Motor neuron (in vitro differentiated cells): ENCODE measurements around the gene PLCG1. TPM values are rescaled to one million over a fixed set of nuclear protein-coding genes. Genes with fewer than 3 reads are reported as not detected.
A peak's percentile ranks its signal among the peaks of the same experiment; 100 is the strongest.

Experiments
- ATAC-seq, 8 experiments: fragments of 200-7000 bp; cut with Tn5 transposase; replicated peaks in 6 of 8; 2 replicates each; pipeline ENCODE4 v1.8.0; 2021; ENCODE audit warnings: mild to moderate bottlenecking in 8 of 8, moderate library complexity in 8 of 8
- H3K27ac ChIP-seq, 2 donors: fragments of 250-450 bp; sonication (Bioruptor Pico); 2 replicates each; pipeline ENCODE4 v1.9.0; 2021; ENCODE audit warnings: antibody characterized with exemption in 2 of 2, mild to moderate bottlenecking in 2 of 2, moderate library complexity in 1 of 2
- H3K4me1 ChIP-seq, 2 donors: fragments of 250-450 bp; sonication (Bioruptor Pico); replicated peaks in 1 of 2; 2 replicates each; pipeline ENCODE4 v1.6.1; 2021; ENCODE audit warnings: antibody characterized with exemption in 2 of 2, mild to moderate bottlenecking in 2 of 2, moderate library complexity in 1 of 2
- H3K4me3 ChIP-seq, 5 donors: fragments of 250-450 bp; sonication (Bioruptor Pico); 2 replicates each; pipeline ENCODE4 v1.9.0; 2021; ENCODE audit warnings: antibody characterized with exemption in 5 of 5, mild to moderate bottlenecking in 5 of 5, moderate library complexity in 4 of 5
- WGBS, 10 experiments: fragments of 450-650 bp; shearing (Covaris generic); methylation state at CpG; one replicate each; pipeline ENCODE4 v1.0.0; 2022; 5-methylcytosine and 5-hydroxymethylcytosine counted together
- in situ Hi-C, 9 experiments: fragments of 400-800 bp; cut with MboI; loops; one replicate each; pipeline ENCODE4 v1.15.0; 2021; ENCODE audit warnings: low sequenced_read_pairs in 9 of 9, low pct_unique_long_range_greater_than_20kb in 2 of 9; ENCODE audit not compliant: unreplicated experiment in 9 of 9
- total RNA-seq, 8 experiments: library from RNA; unstranded; fragments of 300-600 nt; gene quantifications; 2 replicates each; pipeline versions ENCODE4 v1.2.3 to v1.2.4, GENCODE V29; 2022

The PLCG1 gene
- total RNA-seq, 8 experiments from 2014 or later: 17.4 to 135 (median 83.0) TPM

DNA sequence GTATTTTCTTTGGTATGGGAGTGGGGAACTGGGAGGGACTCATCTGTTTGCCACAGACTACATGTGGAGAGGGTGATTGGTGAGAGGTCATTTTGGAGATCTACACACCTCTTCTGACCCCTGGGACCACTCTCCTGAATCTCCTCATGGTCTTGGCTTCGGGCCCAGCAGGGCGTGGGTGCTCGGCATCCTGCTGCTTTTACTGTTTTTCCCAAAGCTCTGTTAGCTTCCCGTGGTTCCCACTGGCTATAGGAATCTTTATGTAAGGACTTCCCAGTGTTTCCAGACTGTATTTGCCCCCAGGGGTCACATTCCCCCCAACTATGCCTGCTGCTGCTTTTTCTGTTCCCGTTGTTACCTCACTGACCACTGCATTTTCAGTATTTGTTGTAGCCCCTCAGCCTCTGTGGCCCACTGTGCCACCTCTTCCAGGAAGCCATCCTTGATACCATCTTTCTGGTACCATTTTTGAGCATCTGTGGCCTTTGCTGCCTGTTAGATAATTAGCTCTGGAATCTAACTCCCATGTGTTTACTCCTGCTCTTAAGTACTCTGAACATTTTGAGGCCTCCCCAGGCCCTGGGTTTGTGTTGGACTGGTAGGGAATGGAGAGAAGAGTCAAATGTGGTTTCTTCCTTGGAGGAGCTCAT, 14.9 kb downstream of the PLCG1 start:
- 0 to 100% (median 71%) methylated on average over 1 to 4 of the region's 5 CpGs; no CpG with 5 or more reads in 2 of the 10 experiments for WGBS, 10 experiments
- no peak for ATAC-seq
- peaks cover 0 to 21% of the 10 kb centered on the region in 2 donors for H3K4me1 ChIP-seq
- H3K27ac ChIP-seq: no peak overlapping the region
- no peak overlapping the region for H3K4me3 ChIP-seq
- in situ Hi-C loops: loop anchor here in 2 of 9 experiments (25.0 kb wide), 1 partner anchor 185 kb away; the partner anchor contains the start of gene LPIN3 (in 2 of the 2)

DNA sequence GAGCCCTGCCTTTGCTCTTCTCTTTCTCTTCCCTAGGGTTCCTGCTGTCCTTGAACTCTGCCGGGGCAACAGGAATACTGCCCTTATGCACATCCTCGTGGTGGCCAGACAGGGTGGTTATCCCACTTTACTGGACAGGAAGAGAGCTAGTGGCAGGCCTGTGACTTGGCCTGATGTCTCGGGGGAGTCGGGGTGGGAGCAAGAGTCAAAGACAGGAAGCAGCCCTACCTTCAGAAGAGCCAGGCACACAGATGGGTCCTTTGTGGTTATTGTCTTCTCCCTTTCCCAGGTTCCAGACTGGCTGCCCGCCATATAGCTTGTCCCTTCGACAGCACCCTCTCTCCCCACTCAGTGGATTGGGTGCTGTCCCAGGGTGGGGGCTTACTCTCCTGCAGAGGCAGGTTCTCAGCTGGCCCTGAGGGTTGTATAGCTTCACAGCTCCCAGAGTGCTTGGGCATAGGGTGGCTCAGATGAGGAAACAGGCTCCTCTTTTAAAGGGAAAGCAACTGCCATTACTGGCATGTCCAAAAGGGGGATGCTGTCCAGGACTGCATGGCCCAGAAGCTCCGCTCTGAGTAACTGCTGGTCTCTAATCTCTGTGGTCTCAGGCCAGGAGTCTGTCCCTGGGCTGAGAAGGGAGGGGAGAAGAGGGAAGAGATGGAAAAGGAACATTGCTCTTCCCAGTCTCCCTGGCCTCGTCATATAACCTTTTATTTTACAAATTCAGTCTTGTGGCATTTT, 17.3 kb downstream of the PLCG1 start:
- ATAC-seq: peak in 1 of 8 experiments; percentile 24
- in situ Hi-C loops: loop anchor here in 2 of 9 experiments (25.0 kb wide), 1 partner anchor 183 kb away; the partner anchor contains the start of gene LPIN3 (in 2 of the 2)
- H3K27ac ChIP-seq: no peak overlapping the region
- H3K4me3 ChIP-seq: no peak overlapping the region
- peaks cover 0 to 13% of the 10 kb centered on the region in 2 donors for H3K4me1 ChIP-seq
- 79 to 100% (median 89%) methylated on average over 1 to 5 of the region's 8 CpGs; no CpG with 5 or more reads in 1 of the 10 experiments for WGBS, 10 experiments

DNA sequence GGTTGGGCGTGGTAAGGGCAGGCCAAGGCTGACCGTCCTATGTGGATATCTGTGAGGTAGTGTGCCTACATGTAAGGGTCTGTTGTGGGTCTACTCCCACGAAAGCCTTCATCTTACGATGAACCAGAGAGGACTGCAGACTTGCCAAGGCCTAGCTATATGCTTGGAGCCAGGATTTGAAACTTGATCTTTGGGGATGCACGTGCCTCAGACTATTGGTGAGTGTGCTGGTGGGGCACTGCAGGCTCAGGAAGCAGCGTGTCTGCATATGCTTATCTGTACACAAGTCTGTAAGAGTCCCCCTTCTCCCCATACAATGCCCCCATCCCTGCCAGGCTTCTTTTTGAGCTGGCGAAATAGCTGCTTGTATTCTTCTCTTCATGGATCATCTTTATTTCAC, 17.9 kb downstream of the PLCG1 start:
- H3K27ac ChIP-seq: no peak overlapping the region
- in situ Hi-C loops: loop anchor here in 2 of 9 experiments (25.0 kb wide), 1 partner anchor 182 kb away; the partner anchor contains the start of gene LPIN3 (in 2 of the 2)
- ATAC-seq: peak in 1 of 8 experiments; percentile 57
- no peak overlapping the region for H3K4me3 ChIP-seq
- peaks cover 0 to 10% of the 10 kb centered on the region in 2 donors for H3K4me1 ChIP-seq
- 67 to 100% (median 81%) methylated on average over 1 to 6 of the region's 7 CpGs; no CpG with 5 or more reads in 5 of the 10 experiments for WGBS, 10 experiments

DNA sequence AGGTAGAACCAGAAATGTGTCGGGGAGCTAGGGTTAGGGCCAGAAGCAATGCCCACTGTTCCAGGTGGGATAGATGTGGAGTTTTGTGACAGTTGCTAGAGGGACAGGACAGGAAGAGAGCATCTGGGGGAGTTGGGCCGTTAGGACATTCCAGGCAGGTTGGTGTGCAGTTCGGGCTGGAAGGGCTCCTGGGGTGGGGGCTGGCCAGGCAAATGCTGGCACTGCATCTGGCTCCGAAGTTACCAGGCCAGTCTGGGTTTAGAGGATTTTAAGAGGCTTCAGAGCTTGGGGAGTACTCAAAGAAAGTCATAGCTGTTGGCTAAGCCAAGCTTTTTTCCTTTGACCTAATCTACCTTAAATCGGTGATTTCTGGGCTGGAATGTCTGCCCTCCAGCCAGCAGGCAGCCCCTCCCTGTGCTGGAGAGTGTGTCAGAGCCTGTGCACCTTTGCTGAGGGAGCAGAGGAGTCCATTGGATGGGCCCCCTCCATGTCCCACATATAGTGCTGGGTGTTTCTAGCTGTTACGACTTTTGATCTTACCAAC, 20.8 kb downstream of the PLCG1 start:
- 73 to 100% (median 94%) methylated on average over 1 to 3 of the region's 6 CpGs; no CpG with 5 or more reads in 4 of the 10 experiments for WGBS, 10 experiments
- Histone ChIP-seq H3K27ac (no peak overlapping the region), H3K4me3 (no peak overlapping the region), H3K4me1 (peaks cover 0 to 4% of the 10 kb centered on the region in 2 donors)
- in situ Hi-C loops: loop anchor here in 2 of 9 experiments (25.0 kb wide), 1 partner anchor 179 kb away; the partner anchor contains the start of gene LPIN3 (in 2 of the 2)
- no peak for ATAC-seq

DNA sequence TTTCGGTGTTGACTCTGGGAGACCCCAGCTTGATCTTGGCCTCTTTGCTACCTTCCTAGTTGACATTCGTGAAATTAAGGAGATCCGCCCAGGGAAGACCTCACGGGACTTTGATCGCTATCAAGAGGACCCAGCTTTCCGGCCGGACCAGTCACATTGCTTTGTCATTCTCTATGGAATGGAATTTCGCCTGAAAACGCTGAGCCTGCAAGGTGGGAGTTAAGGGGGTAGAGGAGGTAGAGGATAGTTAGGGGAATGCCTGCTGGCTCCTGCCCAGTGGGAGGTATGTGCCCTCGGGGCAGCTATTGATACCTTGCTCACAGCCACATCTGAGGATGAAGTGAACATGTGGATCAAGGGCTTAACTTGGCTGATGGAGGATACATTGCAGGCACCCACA, 22.2 kb downstream of the PLCG1 start:
- no peak overlapping the region for H3K4me3 ChIP-seq
- ATAC-seq: no peak
- WGBS, 10 experiments: 81 to 100% (median 90%) methylated on average over 1 to 4 of the region's 10 CpGs; no CpG with 5 or more reads in 5 of the 10 experiments
- in situ Hi-C loops: loop anchor here in 2 of 9 experiments (25.0 kb wide), 1 partner anchor 178 kb away; the partner anchor contains the start of gene LPIN3 (in 2 of the 2)
- H3K27ac ChIP-seq: no peak overlapping the region
- H3K4me1 ChIP-seq: peaks cover 0 to 1% of the 10 kb centered on the region in 2 donors

DNA sequence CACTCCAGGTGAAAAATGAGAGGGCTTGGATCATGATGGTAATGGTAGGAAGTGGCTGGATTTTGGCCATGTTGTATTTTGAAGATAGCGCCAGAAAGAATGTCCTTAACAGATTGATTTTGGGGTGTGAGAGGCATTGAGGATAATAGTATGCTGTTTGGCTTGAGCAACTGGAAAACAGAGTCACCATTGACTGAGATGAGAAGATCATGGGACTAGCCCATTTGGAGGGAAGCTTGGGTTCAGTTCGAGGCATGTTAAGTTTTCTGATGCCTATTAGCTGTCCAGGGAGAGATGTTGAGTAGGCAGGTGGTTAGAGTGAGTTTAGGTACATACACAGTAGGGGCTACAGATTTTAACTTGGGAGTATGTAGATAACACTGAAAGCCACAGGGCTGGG, 23.3 kb downstream of the PLCG1 start:
- WGBS, 10 experiments: 69 to 100% (median 94%) methylated on average over 1 to 2 of the region's 2 CpGs; no CpG with 5 or more reads in 3 of the 10 experiments
- Histone ChIP-seq H3K4me1 (no peaks in the 10 kb centered on the region), H3K4me3 (no peak overlapping the region), H3K27ac (no peak overlapping the region)
- no peak for ATAC-seq
- in situ Hi-C loops: loop anchor here in 2 of 9 experiments (25.0 kb wide), 1 partner anchor 177 kb away; the partner anchor contains the start of gene LPIN3 (in 2 of the 2)

DNA sequence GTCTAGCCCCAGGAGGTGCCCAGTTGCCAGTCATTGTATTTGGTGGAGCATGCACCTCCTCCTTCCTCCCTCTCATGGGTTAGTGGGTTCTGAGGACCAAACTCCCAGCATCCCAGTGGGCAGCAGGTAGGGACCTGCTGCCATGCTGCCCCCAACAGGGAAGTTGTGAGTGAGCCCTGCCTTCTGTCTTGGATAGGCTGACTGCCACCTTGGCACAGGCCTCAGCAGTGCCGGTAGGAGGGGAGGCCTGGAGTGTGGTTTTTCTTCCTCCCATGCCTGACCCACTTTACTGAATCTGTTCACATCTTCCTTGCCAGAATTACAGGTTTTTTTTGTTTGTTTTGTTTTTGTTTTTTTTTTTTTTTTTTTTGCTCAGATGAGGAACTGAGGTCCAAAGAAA, 24.5 kb downstream of the PLCG1 start:
- in situ Hi-C loops: loop anchor here in 2 of 9 experiments (25.0 kb wide), 1 partner anchor 175 kb away; the partner anchor contains the start of gene LPIN3 (in 2 of the 2)
- 25 to 100% (median 68%) methylated on average over 1 of the region's 1 CpG; no CpG with 5 or more reads in 6 of the 10 experiments for WGBS, 10 experiments
- Histone ChIP-seq H3K27ac (no peak overlapping the region), H3K4me3 (no peak overlapping the region), H3K4me1 (no peaks in the 10 kb centered on the region)
- no peak for ATAC-seq

DNA sequence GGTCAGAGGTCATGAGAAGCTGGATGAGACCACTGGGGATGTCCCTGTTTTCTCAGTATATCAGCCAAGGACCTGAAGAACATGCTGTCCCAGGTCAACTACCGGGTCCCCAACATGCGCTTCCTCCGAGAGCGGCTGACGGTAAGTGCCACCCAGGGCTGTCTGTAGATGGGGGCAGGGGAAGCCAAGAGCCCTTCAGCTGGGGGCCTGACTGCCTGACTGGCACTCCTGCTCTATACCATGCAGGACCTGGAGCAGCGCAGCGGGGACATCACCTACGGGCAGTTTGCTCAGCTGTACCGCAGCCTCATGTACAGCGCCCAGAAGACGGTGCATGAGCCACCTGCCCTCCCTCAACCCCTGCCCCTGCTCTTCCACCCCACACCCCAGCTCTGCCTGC, 25.1 kb downstream of the PLCG1 start:
- no peak overlapping the region for H3K27ac ChIP-seq
- in situ Hi-C loops: loop anchor here in 2 of 9 experiments (25.0 kb wide), 1 partner anchor 175 kb away; the partner anchor contains the start of gene LPIN3 (in 2 of the 2)
- no peak overlapping the region for H3K4me3 ChIP-seq
- no peak for ATAC-seq
- H3K4me1 ChIP-seq: no peaks in the 10 kb centered on the region
- 93 to 100% (median 100%) methylated on average over 1 to 4 of the region's 11 CpGs; no CpG with 5 or more reads in 6 of the 10 experiments for WGBS, 10 experiments

DNA sequence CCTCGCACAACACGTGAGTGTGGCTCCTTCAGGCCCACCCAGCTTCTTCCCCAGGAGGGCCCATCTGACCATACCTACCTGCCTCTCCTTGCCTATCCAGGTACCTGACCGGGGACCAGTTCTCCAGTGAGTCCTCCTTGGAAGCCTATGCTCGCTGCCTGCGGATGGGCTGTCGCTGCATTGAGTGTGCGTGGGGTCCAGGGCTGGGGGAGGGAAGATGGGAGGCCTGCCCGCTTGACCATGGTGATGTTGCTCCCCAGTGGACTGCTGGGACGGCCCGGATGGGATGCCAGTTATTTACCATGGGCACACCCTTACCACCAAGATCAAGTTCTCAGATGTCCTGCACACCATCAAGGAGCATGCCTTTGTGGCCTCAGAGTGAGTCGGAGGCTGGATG, 26.5 kb downstream of the PLCG1 start:
- no peaks in the 10 kb centered on the region for H3K4me1 ChIP-seq
- no peak for ATAC-seq
- no peak overlapping the region for H3K27ac ChIP-seq
- WGBS, 10 experiments: 89 to 100% (median 100%) methylated on average over 1 to 8 of the region's 11 CpGs; no CpG with 5 or more reads in 3 of the 10 experiments
- no peak overlapping the region for H3K4me3 ChIP-seq
- in situ Hi-C loops: loop anchor here in 2 of 9 experiments (25.0 kb wide), 1 partner anchor 173 kb away; the partner anchor contains the start of gene LPIN3 (in 2 of the 2)

DNA sequence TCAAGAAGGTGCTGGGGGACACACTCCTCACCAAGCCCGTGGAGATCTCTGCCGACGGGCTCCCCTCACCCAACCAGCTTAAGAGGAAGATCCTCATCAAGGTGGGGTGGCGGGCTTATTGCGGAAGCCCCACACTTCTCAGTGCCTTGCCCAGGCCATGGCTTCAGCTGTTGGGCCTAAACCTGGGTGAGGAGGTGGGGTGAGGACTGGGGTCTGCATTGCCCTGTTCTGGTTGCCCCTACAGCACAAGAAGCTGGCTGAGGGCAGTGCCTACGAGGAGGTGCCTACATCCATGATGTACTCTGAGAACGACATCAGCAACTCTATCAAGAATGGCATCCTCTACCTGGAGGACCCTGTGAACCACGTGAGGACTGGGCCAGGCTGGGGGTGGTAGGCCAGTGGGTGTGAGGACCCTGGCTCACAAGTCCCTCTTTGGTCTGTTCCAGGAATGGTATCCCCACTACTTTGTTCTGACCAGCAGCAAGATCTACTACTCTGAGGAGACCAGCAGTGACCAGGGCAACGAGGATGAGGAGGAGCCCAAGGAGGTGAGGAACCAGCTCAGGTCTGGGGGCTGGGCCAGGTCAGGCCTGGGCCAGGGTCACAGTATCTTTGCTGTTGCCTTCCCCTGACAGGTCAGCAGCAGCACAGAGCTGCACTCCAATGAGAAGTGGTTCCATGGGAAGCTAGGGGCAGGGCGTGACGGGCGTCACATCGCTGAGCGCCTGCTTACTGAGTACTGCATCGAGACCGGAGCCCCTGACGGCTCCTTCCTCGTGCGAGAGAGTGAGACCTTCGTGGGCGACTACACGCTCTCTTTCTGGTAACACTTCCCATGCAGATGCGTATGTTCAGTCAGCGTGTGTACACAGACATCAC, 27.9 kb downstream of the PLCG1 start:
- in situ Hi-C loops: loop anchor here in 2 of 9 experiments (25.0 kb wide), 1 partner anchor 172 kb away; the partner anchor contains the start of gene LPIN3 (in 2 of the 2)
- Histone ChIP-seq H3K4me3 (no peak overlapping the region), H3K27ac (no peak overlapping the region), H3K4me1 (no peaks in the 10 kb centered on the region)
- no peak for ATAC-seq
- WGBS, 10 experiments: 84 to 100% (median 96%) methylated on average over 1 to 20 of the region's 24 CpGs; no CpG with 5 or more reads in 2 of the 10 experiments

DNA sequence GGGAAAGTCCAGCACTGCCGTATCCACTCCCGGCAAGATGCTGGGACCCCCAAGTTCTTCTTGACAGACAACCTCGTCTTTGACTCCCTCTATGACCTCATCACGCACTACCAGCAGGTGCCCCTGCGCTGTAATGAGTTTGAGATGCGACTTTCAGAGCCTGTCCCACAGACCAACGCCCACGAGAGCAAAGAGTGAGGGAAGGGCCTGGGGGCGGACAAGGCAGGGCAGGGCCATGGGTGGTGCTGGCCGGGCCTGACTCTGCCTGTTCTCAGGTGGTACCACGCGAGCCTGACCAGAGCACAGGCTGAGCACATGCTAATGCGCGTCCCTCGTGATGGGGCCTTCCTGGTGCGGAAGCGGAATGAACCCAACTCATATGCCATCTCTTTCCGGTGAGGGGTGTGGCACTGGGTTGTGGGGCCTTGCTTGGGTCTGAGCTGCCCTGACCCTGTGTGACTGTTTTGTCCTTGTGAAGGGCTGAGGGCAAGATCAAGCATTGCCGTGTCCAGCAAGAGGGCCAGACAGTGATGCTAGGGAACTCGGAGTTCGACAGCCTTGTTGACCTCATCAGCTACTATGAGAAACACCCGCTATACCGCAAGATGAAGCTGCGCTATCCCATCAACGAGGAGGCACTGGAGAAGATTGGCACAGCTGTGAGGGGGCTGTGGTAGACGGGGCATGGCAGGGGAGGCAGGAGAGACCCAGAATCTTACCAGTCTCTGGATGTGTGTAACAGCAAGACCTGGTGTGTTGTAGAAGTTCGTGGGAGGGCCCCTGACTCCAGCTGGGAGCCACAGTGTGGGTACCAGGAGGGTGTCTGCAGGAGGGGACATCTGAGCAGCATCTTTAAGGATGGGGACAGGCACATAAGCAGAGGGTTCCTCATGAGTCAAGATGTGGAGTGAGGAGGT, 29.1 kb downstream of the PLCG1 start:
- Histone ChIP-seq H3K27ac (no peak overlapping the region), H3K4me3 (no peak overlapping the region)
- in situ Hi-C loops: loop anchor here in 2 of 9 experiments (25.0 kb wide), 1 partner anchor 171 kb away; the partner anchor contains the start of gene LPIN3 (in 2 of the 2)

More for the DNA sequence above, 29.1 kb downstream of the PLCG1 start:
- H3K4me1 ChIP-seq: no peaks in the 10 kb centered on the region
- peak in 1 of 8 experiments; percentile 6 for ATAC-seq
- 70 to 100% (median 95%) methylated on average over 1 to 21 of the region's 27 CpGs; no CpG with 5 or more reads in 2 of the 10 experiments for WGBS, 10 experiments
